GM23248 (cell line): Measurements from ENCODE around the gene FA2H. TPM values are rescaled to one million over a fixed set of nuclear protein-coding genes. Genes with fewer than 3 reads are reported as not detected.

Experiments used
- DNase-seq: peaks from one replicate; pipeline ENCODE4 v3.0.0-alpha.2; 2015
- H2AFZ ChIP-seq: fragments of 200-600 bp; sonication (generic); 2 replicates; pipeline ENCODE4 v1.6.1; 2016; ENCODE audit warnings: antibody characterized with exemption
- H3F3A ChIP-seq: fragments of 200-600 bp; sonication (generic); 2 replicates; pipeline ENCODE4 v1.6.1; 2016; ENCODE audit warnings: mild to moderate bottlenecking, antibody characterized with exemption, mixed run types; ENCODE audit not compliant: insufficient read depth
- H3K27ac ChIP-seq: fragments of 200-600 bp; sonication (generic); 2 replicates; pipeline ENCODE4 v1.5.1; 2016; ENCODE audit warnings: mild to moderate bottlenecking
- H3K27me3 ChIP-seq: fragments of 200-600 bp; sonication (generic); replicated peaks from 2 replicates; pipeline ENCODE4 v1.6.1; 2016; ENCODE audit warnings: mild to moderate bottlenecking; ENCODE audit not compliant: insufficient read depth
- H3K36me3 ChIP-seq: fragments of 200-600 bp; sonication (generic); 2 replicates; pipeline ENCODE4 v1.6.1; 2016; ENCODE audit warnings: low read depth, mild to moderate bottlenecking
- H3K4me1 ChIP-seq: fragments of 200-600 bp; sonication (generic); 2 replicates; pipeline ENCODE4 v1.6.1; 2016; ENCODE audit warnings: mild to moderate bottlenecking; ENCODE audit not compliant: insufficient read depth
- H3K4me2 ChIP-seq: fragments of 200-600 bp; sonication (generic); one replicate; pipeline ENCODE4 v1.6.1; 2016; ENCODE audit warnings: mild to moderate bottlenecking; ENCODE audit not compliant: unreplicated experiment
- H3K4me3 ChIP-seq: fragments of 200-600 bp; sonication (generic); 2 replicates; pipeline ENCODE4 v1.5.1; 2016; ENCODE audit warnings: mild to moderate bottlenecking
- H3K79me2 ChIP-seq: fragments of 200-600 bp; sonication (generic); 2 replicates; pipeline ENCODE4 v1.6.1; 2016; ENCODE audit warnings: mild to moderate bottlenecking; ENCODE audit not compliant: insufficient read depth
- H3K9ac ChIP-seq: fragments of 200-600 bp; sonication (generic); 2 replicates; pipeline ENCODE4 v1.6.1; 2016; ENCODE audit warnings: mild to moderate bottlenecking
- H3K9me2 ChIP-seq: fragments of 200-600 bp; sonication (generic); 2 replicates; pipeline ENCODE4 v1.6.1; 2016; ENCODE audit warnings: mixed run types, mild to moderate bottlenecking, moderate library complexity; ENCODE audit not compliant: insufficient read depth
- H3K9me3 ChIP-seq: fragments of 200-600 bp; sonication (generic); one replicate; pipeline ENCODE4 v1.6.1; 2017; ENCODE audit warnings: low read depth
- H4K20me1 ChIP-seq: fragments of 200-600 bp; sonication (generic); 2 replicates; pipeline ENCODE4 v1.6.0; 2016; ENCODE audit not compliant: insufficient read depth
- EZH2 ChIP-seq: fragments of 200-600 bp; sonication (generic); IDR thresholded peaks from 2 replicates; pipeline ENCODE4 v1.6.1; 2018; ENCODE audit warnings: antibody characterized with exemption, mild to moderate bottlenecking; ENCODE audit not compliant: insufficient read depth, poor library complexity, severe bottlenecking
- EZH2phosphoT487 ChIP-seq: fragments of 200-600 bp; sonication (generic); IDR thresholded peaks from 2 replicates; pipeline ENCODE4 v1.6.1; 2018; ENCODE audit warnings: antibody characterized with exemption, moderate library complexity, mild to moderate bottlenecking, low read depth; ENCODE audit not compliant: insufficient read depth
- WGBS, 2 experiments: methylation state at CpG; one replicate each; pipeline ENCODE4 v1.1.6; 2015 to 2017; ENCODE audit warnings: low lambda C conversion rate in 2 of 2, low coverage in 1 of 2; ENCODE audit errors: missing lambda C conversion rate in 2 of 2; 5-methylcytosine and 5-hydroxymethylcytosine counted together
- in situ Hi-C: fragments of 300-500 bp; cut with MboI; formaldehyde crosslinking; loops from 2 replicates; pipeline ENCODE4 v1.15.0; 2020
- polyA plus RNA-seq: library from polyadenylated mRNA; unstranded; fragments of >200 nt; fragmentation: Nextera tagmentation; extraction: Ambion mirVana; gene quantifications from 2 replicates; pipeline ENCODE4 v1.2.1, GENCODE V29; 2016
- total RNA-seq: library from RNA; depleted of rRNA; stranded (reverse); fragments of >200 nt; shearing (Covaris generic); gene quantifications from 2 replicates; pipeline ENCODE4 v1.2.3, GENCODE V29; 2014

The FA2H gene
- total and polyA plus RNA-seq, 2 experiments from 2014 or later = not detected

- Histone ChIP-seq H3K36me3 (0 out of 2 replicates have a peak, but pooled peaks cover 7% of the 10 kb centered on the region), H2AFZ (peak overlapping the region; percentile 20; the same call in 1 of the 2 replicates), H3K79me2 (peaks cover 35% of the 10 kb centered on the region), H4K20me1 (no peaks in the 10 kb centered on the region), H3K4me3 (peak overlapping the region; percentile 80; the same call in 1 of the 2 replicates), H3K9ac (peak overlapping the region; percentile 25; the same call in 1 of the 2 replicates), H3K4me1 (peaks cover 21% of the 10 kb centered on the region), H3K4me2 (peak overlapping the region; percentile 89), H3K9me3 (no peaks in the 10 kb centered on the region), H3K9me2 (no peaks in the 10 kb centered on the region), H3K27me3 (no peaks in the 10 kb centered on the region), H3K27ac (no peak overlapping the region), H3F3A (peaks cover 10% of the 10 kb centered on the region)
- no peak for TF ChIP-seq EZH2
- no peak for TF ChIP-seq EZH2phosphoT487
- in situ Hi-C loops = no loop called here
- WGBS, 2 experiments = 53 to 57% methylated on average over 4 of the region's 4 CpGs
- DNase-seq = peak; percentile 50
Observed at GRCh38 chr16:74698222-74698621, 76.4 kb downstream of the FA2H start.

- TF ChIP-seq EZH2 (no peak), EZH2phosphoT487 (no peak)
- peak; percentile 95 for DNase-seq
- H3K9ac ChIP-seq = peak overlapping the region; percentile 56
- in situ Hi-C loops = no loop called here
- H3K36me3 ChIP-seq = 0 out of 2 replicates have a peak, but pooled peaks cover 17% of the 10 kb centered on the region
- peaks cover 35% of the 10 kb centered on the region for H3K79me2 ChIP-seq
- H2AFZ ChIP-seq = peak overlapping the region; percentile 86
- no peaks in the 10 kb centered on the region for H3K9me2 ChIP-seq
- H3K9me3 ChIP-seq = no peaks in the 10 kb centered on the region
- peaks cover 4% of the 10 kb centered on the region; the same call in 1 of the 2 replicates for H3F3A ChIP-seq
- no peaks in the 10 kb centered on the region for H3K27me3 ChIP-seq
- peak overlapping the region; percentile 71 for H3K4me3 ChIP-seq
- no peaks in the 10 kb centered on the region for H4K20me1 ChIP-seq
- H3K4me2 ChIP-seq = peak overlapping the region; percentile 79
- WGBS, 2 experiments = 49 to 50% methylated on average over 19 of the region's 19 CpGs
- H3K27ac ChIP-seq = peak overlapping the region; percentile 19
- peaks cover 16% of the 10 kb centered on the region for H3K4me1 ChIP-seq
Observed at GRCh38 chr16:74695450-74696422, 78.9 kb downstream of the FA2H start.

DNA sequence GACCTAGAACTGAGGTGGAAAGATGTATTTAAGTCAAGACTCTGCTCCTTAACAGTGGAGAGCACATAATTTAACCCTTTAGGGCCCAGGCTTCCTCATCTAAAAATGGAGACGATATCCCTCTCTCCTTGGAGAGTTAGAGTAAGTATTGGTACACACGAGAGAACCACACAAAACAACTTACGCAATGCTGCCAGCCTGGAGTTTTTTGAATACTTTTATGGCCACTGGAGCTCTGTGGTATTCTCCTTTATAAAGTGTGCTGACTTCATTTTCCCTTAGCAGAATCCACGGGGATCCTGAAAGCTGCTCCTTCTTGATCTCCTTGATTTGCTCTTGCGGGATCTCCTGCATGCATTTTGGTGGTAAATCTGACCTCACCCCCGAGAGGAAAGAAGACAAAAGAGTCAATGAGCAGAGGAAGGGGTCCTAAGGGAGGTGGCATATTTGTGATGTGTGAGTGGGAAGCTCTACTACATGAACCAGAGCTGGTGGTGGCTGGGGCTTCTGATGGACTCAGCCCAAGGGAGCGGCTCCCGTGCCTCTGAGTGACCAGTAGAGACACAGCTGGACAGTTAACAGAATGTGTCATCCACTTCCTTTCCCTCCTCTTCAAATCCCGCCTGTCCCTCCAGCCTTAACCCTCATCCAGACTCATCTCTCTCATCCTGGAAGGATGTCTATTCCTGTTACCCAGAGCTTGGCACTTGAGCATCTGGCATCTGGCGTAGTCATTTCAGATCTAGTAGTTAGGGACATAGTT is 83.3 kb downstream of the FA2H start:
- Histone ChIP-seq H3K9me2 (no peaks in the 10 kb centered on the region), H2AFZ (no peak overlapping the region), H3K9ac (no peak overlapping the region), H4K20me1 (no peaks in the 10 kb centered on the region), H3K4me3 (no peak overlapping the region), H3K36me3 (peaks cover 24% of the 10 kb centered on the region; the same call in 1 of the 2 replicates), H3K4me1 (no peaks in the 10 kb centered on the region), H3K4me2 (no peak overlapping the region), H3K79me2 (peaks cover 6% of the 10 kb centered on the region; the same call in 1 of the 2 replicates), H3K9me3 (no peaks in the 10 kb centered on the region), H3F3A (peaks cover 4% of the 10 kb centered on the region; the same call in 1 of the 2 replicates), H3K27ac (no peak overlapping the region), H3K27me3 (no peaks in the 10 kb centered on the region)
- WGBS, 2 experiments = 75 to 77% methylated on average over 10 of the region's 10 CpGs
- DNase-seq = peak; percentile 44
- in situ Hi-C loops = no loop called here
- no peak for TF ChIP-seq EZH2phosphoT487
- TF ChIP-seq EZH2 = no peak

GRCh38 chr16:74682556-74682955 is 92.1 kb downstream of the FA2H start:
- in situ Hi-C loops = no loop called here

More at GRCh38 chr16:74682556-74682955, 92.1 kb downstream of the FA2H start:
- Histone ChIP-seq H3K4me1 (no peaks in the 10 kb centered on the region), H3F3A (no peaks in the 10 kb centered on the region), H3K36me3 (no peaks in the 10 kb centered on the region), H2AFZ (no peak overlapping the region), H3K27ac (no peak overlapping the region), H4K20me1 (no peaks in the 10 kb centered on the region), H3K27me3 (no peaks in the 10 kb centered on the region), H3K4me3 (no peak overlapping the region), H3K4me2 (no peak overlapping the region), H3K9ac (no peak overlapping the region), H3K9me2 (no peaks in the 10 kb centered on the region), H3K9me3 (no peaks in the 10 kb centered on the region), H3K79me2 (no peaks in the 10 kb centered on the region)
- WGBS, 2 experiments = 77 to 81% methylated on average over 11 of the region's 11 CpGs
- TF ChIP-seq EZH2 (no peak), EZH2phosphoT487 (no peak)
- DNase-seq = no peak
